ENCODE data around the gene WDR5.

DNA sequence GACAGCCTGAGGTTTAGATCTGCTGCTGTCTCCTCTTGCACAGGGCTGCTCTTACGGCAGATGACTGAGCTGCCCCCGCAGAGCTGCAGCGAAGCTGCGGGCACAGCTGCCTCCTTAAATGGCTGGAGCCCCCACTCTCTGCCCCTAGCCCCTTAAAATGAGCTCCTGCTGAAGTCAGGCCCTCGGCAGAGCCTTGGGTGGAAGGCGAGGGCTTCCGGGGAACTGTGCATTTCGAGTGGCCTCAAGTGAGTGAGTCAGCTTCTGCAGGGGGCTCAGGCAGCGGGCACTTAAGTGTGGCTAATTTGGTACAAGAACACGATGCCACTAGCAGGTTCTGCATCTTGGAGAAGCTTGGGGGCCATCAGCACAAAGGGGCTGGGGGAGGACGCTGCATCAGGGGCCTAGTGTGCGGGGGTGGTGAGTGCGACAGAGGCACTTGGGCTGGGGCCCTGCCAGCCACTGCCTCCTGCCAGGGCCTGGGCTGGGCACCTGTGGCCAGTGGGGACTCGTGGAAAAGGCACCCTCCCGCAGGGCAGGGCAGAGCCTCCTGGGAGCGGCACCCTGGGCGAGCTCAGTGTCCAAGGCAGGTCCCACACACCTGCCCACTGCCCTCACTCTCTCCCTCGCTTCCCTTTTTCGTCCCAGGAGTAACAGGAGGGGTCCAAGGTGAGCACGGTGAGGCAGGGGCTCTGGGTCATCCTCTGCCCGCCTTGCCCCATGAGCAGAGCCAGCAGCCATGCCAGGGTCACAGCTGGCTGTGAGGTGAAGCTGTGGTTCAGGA, 57.3 kb downstream of the WDR5 start:
- TF ChIP-seq EZH2 (IDR thresholded peaks at IDR 0.05; ENCODE audit: insufficient read depth, poor library complexity, severe bottlenecking) (no peak), EZH2phosphoT487 (IDR thresholded peaks at IDR 0.05; ENCODE audit: insufficient read depth, low read depth) (no peak)

Data from GM23248 (cell line).